Measurements from ENCODE around the gene PDE1C.
"Not testable (repeated sequence)": the region's sequence is repeated elsewhere in the genome, so short reads cannot be mapped to it uniquely, and the experiment has no call there.

The PDE1C gene

DNA sequence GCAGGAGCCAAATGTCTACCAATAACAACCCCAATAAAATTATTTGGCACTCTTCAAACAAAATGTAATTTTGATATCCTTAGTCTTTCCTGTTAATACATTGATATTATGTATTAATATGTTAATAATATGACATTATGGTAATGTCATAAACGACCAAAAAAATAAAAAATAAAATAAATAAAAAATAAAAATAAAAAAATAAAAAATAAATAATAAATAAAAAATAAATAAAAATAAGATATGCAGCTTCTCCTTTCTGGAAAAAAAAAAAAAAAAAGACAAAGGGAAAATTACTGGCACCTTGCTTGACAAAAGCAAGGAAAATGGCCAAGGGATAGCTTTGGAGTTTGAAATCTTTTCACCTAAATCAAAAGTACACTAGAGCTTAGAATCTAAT lies 214.7 kb downstream of the PDE1C start:
- Histone ChIP-seq H3K4me1 (ENCODE audit: control insufficient read depth, insufficient read depth, low read length, unreplicated experiment) (no peaks in the 10 kb centered on the region), H3K4me3 (ENCODE audit: low read depth, low read length) (no peak overlapping the region), H3K36me3 (ENCODE audit: insufficient read depth, low read length) (no peaks in the 10 kb centered on the region), H2AFZ (ENCODE audit: low read length, unreplicated experiment) (no peak overlapping the region), H3K27ac (ENCODE audit: low read depth, low read length) (no peak overlapping the region), H3K79me2 (ENCODE audit: control insufficient read depth, insufficient read depth, low read length, unreplicated experiment) (no peaks in the 10 kb centered on the region), H3K27me3 (ENCODE audit: insufficient read depth, low read length) (no peaks in the 10 kb centered on the region)

DNA sequence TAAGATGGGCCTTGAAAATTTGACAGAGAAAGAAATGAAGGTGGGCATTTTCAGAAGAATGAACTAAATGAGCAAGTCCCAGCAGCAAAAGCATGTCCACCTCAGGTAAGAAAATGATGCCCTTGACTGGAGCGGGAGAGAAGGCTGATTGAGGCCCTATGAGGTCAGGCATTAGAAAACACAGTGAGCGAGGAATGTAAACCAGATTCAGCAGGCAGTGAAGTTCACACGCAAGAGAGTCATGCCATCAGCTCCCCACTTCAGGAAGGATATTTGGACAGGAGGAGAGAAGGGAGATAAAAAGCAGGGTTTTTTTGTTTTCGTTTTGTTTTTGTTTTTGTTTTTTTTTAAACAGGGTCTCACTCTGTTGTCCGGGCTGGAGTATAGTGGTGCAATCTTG lies 216.8 kb downstream of the PDE1C start:
- Histone ChIP-seq H3K27me3 (ENCODE audit: insufficient read depth, low read length) (no peaks in the 10 kb centered on the region), H3K27ac (ENCODE audit: low read depth, low read length) (no peak overlapping the region), H3K36me3 (ENCODE audit: insufficient read depth, low read length) (no peaks in the 10 kb centered on the region), H2AFZ (ENCODE audit: low read length, unreplicated experiment) (no peak overlapping the region), H3K79me2 (ENCODE audit: control insufficient read depth, insufficient read depth, low read length, unreplicated experiment) (no peaks in the 10 kb centered on the region), H3K4me1 (ENCODE audit: control insufficient read depth, insufficient read depth, low read length, unreplicated experiment) (no peaks in the 10 kb centered on the region), H3K4me3 (ENCODE audit: low read depth, low read length) (no peak overlapping the region)

DNA sequence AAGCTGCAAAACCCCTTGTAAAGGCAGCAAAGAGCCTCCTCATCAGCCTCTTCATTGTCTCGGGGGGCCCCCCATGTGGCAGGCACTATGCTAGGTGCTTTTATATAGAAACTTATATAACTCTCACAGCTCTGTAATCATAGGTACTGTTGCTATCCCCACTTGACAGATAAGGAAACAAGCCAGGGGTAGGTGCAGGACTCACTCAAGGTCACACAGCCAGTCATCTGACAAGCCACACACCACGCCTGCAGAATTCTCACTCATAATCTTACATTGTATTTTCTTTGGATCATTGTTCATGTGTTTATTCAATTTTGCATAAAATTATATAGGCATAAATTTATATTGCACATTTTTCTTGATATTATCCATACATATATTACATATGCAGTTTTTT lies 217.7 kb downstream of the PDE1C start:
- Histone ChIP-seq H3K27me3 (ENCODE audit: insufficient read depth, low read length) (no peaks in the 10 kb centered on the region), H3K4me3 (ENCODE audit: low read depth, low read length) (no peak overlapping the region), H2AFZ (ENCODE audit: low read length, unreplicated experiment) (no peak overlapping the region), H3K27ac (ENCODE audit: low read depth, low read length) (no peak overlapping the region), H3K79me2 (ENCODE audit: control insufficient read depth, insufficient read depth, low read length, unreplicated experiment) (no peaks in the 10 kb centered on the region), H3K36me3 (ENCODE audit: insufficient read depth, low read length) (no peaks in the 10 kb centered on the region), H3K4me1 (ENCODE audit: control insufficient read depth, insufficient read depth, low read length, unreplicated experiment) (no peaks in the 10 kb centered on the region)

DNA sequence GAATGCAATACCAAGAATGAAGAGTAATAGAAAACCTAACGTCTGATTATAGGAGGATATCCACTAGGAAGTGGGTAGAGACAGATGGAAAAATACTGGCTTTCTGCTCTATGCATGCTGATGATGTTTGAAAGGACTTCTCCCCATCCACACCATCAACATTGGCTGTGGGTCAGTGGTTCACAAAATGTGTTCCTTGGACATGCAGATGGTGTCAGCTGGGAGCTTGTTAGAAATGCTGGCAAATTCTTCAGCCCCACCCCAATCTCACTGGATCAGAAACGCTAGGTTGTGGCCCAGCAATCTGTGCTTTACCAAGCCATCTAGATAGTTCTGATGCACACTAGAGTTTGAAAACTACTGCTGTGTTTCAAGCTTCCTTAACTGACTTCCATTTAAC lies 219.1 kb downstream of the PDE1C start:
- Histone ChIP-seq H3K27me3 (ENCODE audit: insufficient read depth, low read length) (no peaks in the 10 kb centered on the region), H2AFZ (ENCODE audit: low read length, unreplicated experiment) (no peak overlapping the region), H3K4me3 (ENCODE audit: low read depth, low read length) (no peak overlapping the region), H3K4me1 (ENCODE audit: control insufficient read depth, insufficient read depth, low read length, unreplicated experiment) (no peaks in the 10 kb centered on the region), H3K27ac (ENCODE audit: low read depth, low read length) (no peak overlapping the region), H3K79me2 (ENCODE audit: control insufficient read depth, insufficient read depth, low read length, unreplicated experiment) (no peaks in the 10 kb centered on the region), H3K36me3 (ENCODE audit: insufficient read depth, low read length) (no peaks in the 10 kb centered on the region)

DNA sequence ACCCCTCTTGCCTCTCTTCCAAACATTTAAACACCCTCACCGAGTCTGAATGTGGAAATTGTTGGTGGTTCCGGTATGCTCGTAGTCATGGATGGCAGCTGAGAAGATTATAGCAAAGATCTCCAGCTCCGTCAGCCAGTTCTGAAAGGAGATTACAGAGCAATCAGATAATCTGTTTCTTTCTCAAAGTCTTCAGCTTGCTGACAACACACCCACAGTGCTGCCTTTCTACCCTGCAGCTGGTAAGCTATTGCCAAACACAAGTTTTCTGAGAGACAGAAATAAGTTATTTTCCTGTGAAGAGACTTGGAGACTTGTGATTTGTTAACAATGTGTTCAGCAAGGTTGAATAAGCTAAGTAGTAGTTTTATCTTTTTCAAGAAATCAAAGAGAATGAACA lies 219.6 kb downstream of the PDE1C start:
- H3K27me3 ChIP-seq (ENCODE audit: insufficient read depth, low read length): no peaks in the 10 kb centered on the region
- no peaks in the 10 kb centered on the region for H3K79me2 ChIP-seq (ENCODE audit: control insufficient read depth, insufficient read depth, low read length, unreplicated experiment)
- no peak overlapping the region for H3K4me3 ChIP-seq (ENCODE audit: low read depth, low read length)
- H2AFZ ChIP-seq (ENCODE audit: low read length, unreplicated experiment): no peak overlapping the region
- H3K36me3 ChIP-seq (ENCODE audit: insufficient read depth, low read length): no peaks in the 10 kb centered on the region
- H3K27ac ChIP-seq (ENCODE audit: low read depth, low read length): no peak overlapping the region
- no peaks in the 10 kb centered on the region for H3K4me1 ChIP-seq (ENCODE audit: control insufficient read depth, insufficient read depth, low read length, unreplicated experiment)

DNA sequence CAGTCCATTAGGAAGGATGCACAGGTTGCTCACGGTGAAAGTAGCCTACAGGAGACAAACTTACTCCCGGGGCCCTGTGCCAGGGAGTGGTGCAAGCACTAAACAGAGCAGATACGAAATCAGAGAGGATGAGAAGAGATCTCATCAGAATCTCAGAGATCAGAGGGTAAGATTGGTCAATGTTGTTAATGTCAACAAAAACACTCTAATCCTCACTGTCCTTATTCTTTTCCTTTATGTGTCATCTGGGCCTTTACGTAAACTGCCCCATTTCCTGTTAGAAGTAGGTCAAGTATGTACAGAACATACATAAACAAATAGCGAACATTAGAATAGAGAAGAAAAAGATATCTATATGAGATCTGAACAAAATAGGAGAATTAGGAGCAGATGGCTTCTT lies 220.1 kb downstream of the PDE1C start:
- no peak overlapping the region for H2AFZ ChIP-seq (ENCODE audit: low read length, unreplicated experiment)
- no peaks in the 10 kb centered on the region for H3K36me3 ChIP-seq (ENCODE audit: insufficient read depth, low read length)
- no peak overlapping the region for H3K27ac ChIP-seq (ENCODE audit: low read depth, low read length)
- H3K79me2 ChIP-seq (ENCODE audit: control insufficient read depth, insufficient read depth, low read length, unreplicated experiment): no peaks in the 10 kb centered on the region
- no peak overlapping the region for H3K4me3 ChIP-seq (ENCODE audit: low read depth, low read length)
- no peaks in the 10 kb centered on the region for H3K27me3 ChIP-seq (ENCODE audit: insufficient read depth, low read length)
- H3K4me1 ChIP-seq (ENCODE audit: control insufficient read depth, insufficient read depth, low read length, unreplicated experiment): no peaks in the 10 kb centered on the region

DNA sequence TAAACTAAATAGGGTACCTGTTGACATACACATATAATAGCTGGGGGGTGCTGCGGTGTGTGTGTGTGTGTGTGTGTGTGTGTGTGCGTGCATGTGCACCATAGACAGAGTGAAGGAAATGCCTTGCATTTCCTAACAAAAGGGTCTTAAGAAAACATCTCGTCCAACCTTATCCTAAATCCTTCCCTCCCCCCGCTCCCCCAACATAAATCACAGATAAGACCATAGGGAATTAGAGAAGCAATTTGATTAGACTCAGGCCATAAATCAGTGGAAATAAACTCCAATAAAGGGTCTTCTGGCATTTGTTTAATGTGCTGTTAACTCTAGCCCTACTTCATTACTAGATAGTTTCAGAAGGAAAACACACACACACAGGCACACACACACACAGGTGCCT lies 234.7 kb downstream of the PDE1C start:
- Histone ChIP-seq H3K79me2 (ENCODE audit: control insufficient read depth, insufficient read depth, low read length, unreplicated experiment) (no peaks in the 10 kb centered on the region), H3K4me3 (ENCODE audit: low read depth, low read length) (no peak overlapping the region), H3K4me1 (ENCODE audit: control insufficient read depth, insufficient read depth, low read length, unreplicated experiment) (no peaks in the 10 kb centered on the region), H3K27ac (ENCODE audit: low read depth, low read length) (no peak overlapping the region), H2AFZ (ENCODE audit: low read length, unreplicated experiment) (no peak overlapping the region), H3K36me3 (ENCODE audit: insufficient read depth, low read length) (no peaks in the 10 kb centered on the region), H3K27me3 (ENCODE audit: insufficient read depth, low read length) (no peaks in the 10 kb centered on the region)

DNA sequence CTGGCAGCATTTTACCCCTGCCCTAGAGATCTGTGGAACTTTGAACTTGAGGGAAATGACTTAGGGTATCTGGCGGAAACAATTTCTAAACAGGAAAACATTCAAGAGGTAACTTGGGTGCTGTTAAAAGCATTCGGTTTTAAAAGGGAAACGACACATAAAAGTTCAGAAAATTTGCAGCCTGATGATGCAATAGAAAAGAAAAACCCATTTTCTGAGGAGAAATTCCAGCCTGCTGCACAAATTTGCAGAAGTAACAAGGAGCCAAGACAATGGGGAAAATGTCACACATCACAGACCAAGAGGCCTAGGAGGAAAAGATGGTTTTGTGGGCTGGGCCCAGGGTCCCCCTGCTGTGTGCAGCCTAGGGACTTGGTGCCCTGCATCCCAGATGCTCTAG lies 236.6 kb downstream of the PDE1C start:
- not testable (repeated sequence) for H3K27ac ChIP-seq (ENCODE audit: low read depth, low read length); H3K36me3 ChIP-seq (ENCODE audit: insufficient read depth, low read length); H3K4me3 ChIP-seq (ENCODE audit: low read depth, low read length); H3K27me3 ChIP-seq (ENCODE audit: insufficient read depth, low read length); H3K79me2 ChIP-seq (ENCODE audit: control insufficient read depth, insufficient read depth, low read length, unreplicated experiment); H2AFZ ChIP-seq (ENCODE audit: low read length, unreplicated experiment); H3K4me1 ChIP-seq (ENCODE audit: control insufficient read depth, insufficient read depth, low read length, unreplicated experiment)

DNA sequence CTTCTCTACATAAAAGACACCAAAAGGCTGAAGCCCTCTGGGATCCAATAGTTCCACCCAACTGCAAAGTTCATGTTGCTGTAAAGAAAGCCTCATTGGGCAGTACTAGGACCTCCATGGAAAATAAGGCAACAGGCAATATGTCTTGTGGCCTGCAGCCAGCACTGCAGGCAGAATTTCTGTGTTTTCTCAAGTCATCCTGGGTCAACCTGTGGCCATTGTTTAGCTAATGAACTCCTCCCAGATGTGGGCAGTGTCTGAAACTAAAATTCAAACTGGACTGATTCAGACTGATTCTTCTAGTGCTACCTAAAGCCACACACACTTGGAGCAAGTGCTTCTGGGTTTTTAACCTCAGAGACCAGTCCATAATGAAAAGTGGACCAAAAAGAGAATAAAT lies 241.7 kb downstream of the PDE1C start:
- no peak overlapping the region for H3K4me3 ChIP-seq (ENCODE audit: low read depth, low read length)
- H3K4me1 ChIP-seq (ENCODE audit: control insufficient read depth, insufficient read depth, low read length, unreplicated experiment): peaks cover 4% of the 10 kb centered on the region
- H3K27ac ChIP-seq (ENCODE audit: low read depth, low read length): no peak overlapping the region
- H3K79me2 ChIP-seq (ENCODE audit: control insufficient read depth, insufficient read depth, low read length, unreplicated experiment): no peaks in the 10 kb centered on the region
- no peaks in the 10 kb centered on the region for H3K36me3 ChIP-seq (ENCODE audit: insufficient read depth, low read length)
- H3K27me3 ChIP-seq (ENCODE audit: insufficient read depth, low read length): no peaks in the 10 kb centered on the region
- no peak overlapping the region for H2AFZ ChIP-seq (ENCODE audit: low read length, unreplicated experiment)

DNA sequence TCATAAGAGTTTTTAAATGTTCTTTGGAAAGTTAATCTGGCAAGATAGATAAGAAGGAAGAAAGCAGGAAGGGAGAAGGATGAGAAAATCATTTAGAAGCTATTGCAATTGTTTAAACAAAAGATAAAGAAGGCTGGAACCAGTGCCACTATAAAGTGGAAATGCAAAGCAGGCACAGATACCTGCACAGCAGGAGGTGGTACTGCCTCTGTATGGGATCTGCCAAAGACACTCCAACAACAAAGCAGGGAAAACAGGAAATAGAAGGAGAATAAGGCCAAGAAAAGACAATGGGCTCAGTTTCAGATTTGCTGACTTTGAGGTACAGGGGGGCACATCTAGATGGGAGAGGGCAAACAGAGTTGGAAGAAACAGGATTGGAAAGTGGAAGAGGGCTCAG lies 244.6 kb downstream of the PDE1C start:
- Histone ChIP-seq H3K27me3 (ENCODE audit: insufficient read depth, low read length) (no peaks in the 10 kb centered on the region), H3K36me3 (ENCODE audit: insufficient read depth, low read length) (no peaks in the 10 kb centered on the region), H2AFZ (ENCODE audit: low read length, unreplicated experiment) (no peak overlapping the region), H3K27ac (ENCODE audit: low read depth, low read length) (no peak overlapping the region), H3K79me2 (ENCODE audit: control insufficient read depth, insufficient read depth, low read length, unreplicated experiment) (no peaks in the 10 kb centered on the region), H3K4me3 (ENCODE audit: low read depth, low read length) (no peak overlapping the region), H3K4me1 (ENCODE audit: control insufficient read depth, insufficient read depth, low read length, unreplicated experiment) (peaks cover 4% of the 10 kb centered on the region)

DNA sequence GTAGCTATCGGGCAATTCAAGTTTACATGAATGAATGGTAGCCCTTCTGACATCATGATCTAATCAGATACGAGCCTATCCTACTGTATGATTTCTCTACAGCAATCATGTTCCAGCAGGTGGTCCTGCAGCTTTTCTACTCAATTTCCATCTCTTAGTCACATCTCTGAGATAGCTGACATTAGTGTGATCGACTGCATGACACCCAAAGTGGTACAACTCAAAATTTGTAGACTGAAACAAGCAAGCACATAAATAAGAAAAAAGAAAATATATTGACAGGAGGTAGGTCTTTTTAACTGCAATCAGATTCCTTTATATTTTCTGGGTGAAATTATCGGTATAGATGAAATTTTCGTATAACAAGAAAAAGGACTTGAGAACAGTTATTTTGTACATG lies 251.2 kb downstream of the PDE1C start:
- peaks cover 15% of the 10 kb centered on the region for H3K4me1 ChIP-seq (ENCODE audit: control insufficient read depth, insufficient read depth, low read length, unreplicated experiment)
- no peaks in the 10 kb centered on the region for H3K79me2 ChIP-seq (ENCODE audit: control insufficient read depth, insufficient read depth, low read length, unreplicated experiment)
- no peaks in the 10 kb centered on the region for H3K27me3 ChIP-seq (ENCODE audit: insufficient read depth, low read length)
- no peak overlapping the region for H2AFZ ChIP-seq (ENCODE audit: low read length, unreplicated experiment)
- H3K27ac ChIP-seq (ENCODE audit: low read depth, low read length): no peak overlapping the region
- no peak overlapping the region for H3K4me3 ChIP-seq (ENCODE audit: low read depth, low read length)
- H3K36me3 ChIP-seq (ENCODE audit: insufficient read depth, low read length): no peaks in the 10 kb centered on the region

DNA sequence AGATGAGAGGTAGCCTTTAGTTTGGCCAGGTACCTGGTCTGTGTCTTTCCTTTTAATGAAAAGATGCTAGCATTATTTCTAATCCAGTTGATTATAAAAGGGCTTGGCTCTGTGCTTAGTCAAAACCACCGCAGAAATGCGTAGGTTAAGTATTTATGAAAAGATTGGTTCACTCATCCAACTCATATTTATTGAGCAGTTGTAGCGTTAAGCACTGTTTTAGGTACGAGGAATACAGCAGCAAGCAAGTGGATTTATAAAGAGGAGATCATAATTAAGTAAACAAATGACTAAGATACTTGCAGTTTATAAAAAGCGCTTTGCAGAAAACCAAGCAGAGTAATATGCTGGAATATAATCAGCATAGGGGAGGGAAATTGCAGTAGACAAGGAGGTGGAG lies 253.4 kb downstream of the PDE1C start:
- no peaks in the 10 kb centered on the region for H3K27me3 ChIP-seq (ENCODE audit: insufficient read depth, low read length)
- peaks cover 19% of the 10 kb centered on the region for H3K4me1 ChIP-seq (ENCODE audit: control insufficient read depth, insufficient read depth, low read length, unreplicated experiment)
- no peak overlapping the region for H3K4me3 ChIP-seq (ENCODE audit: low read depth, low read length)
- H2AFZ ChIP-seq (ENCODE audit: low read length, unreplicated experiment): peak overlapping the region; percentile 71
- H3K79me2 ChIP-seq (ENCODE audit: control insufficient read depth, insufficient read depth, low read length, unreplicated experiment): no peaks in the 10 kb centered on the region
- no peaks in the 10 kb centered on the region for H3K36me3 ChIP-seq (ENCODE audit: insufficient read depth, low read length)
- H3K27ac ChIP-seq (ENCODE audit: low read depth, low read length): no peak overlapping the region
